Measurements from ENCODE around the gene KCNA2. TPM values are rescaled to one million over a fixed set of nuclear protein-coding genes. Genes with fewer than 3 reads are reported as not detected.

KCNA2 gene
- total and polyA plus RNA-seq, 7 donors: 0.05 to 1.1 (median 0.40) TPM

DNA sequence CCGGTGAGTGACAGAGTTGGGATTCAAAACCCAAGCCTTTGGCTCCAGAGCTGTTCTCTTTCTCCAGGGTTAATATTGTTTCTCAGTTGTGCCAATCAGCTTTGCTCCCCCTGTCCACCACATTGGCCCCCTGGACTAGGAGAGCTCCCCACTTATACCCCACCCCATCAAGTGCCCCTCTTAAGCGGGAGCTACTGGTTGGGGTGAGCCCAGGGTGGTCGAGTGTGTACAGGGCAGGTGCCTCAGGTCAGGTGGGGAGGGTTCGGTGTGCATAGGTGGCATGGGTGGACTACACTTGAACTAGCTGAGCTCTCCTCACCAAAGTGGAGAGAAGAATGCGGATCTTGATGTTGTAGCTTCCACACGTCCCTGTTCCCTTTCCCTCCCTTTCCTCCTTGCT is 14.2 kb downstream of the KCNA2 start:
- H3K27me3 ChIP-seq (ENCODE audit: insufficient read depth in 3 of 3, low read length in 2 of 3): peaks cover 0 to 2% (median 0%) of the 10 kb centered on the region in 3 donors
- TF ChIP-seq, protein P1, sequence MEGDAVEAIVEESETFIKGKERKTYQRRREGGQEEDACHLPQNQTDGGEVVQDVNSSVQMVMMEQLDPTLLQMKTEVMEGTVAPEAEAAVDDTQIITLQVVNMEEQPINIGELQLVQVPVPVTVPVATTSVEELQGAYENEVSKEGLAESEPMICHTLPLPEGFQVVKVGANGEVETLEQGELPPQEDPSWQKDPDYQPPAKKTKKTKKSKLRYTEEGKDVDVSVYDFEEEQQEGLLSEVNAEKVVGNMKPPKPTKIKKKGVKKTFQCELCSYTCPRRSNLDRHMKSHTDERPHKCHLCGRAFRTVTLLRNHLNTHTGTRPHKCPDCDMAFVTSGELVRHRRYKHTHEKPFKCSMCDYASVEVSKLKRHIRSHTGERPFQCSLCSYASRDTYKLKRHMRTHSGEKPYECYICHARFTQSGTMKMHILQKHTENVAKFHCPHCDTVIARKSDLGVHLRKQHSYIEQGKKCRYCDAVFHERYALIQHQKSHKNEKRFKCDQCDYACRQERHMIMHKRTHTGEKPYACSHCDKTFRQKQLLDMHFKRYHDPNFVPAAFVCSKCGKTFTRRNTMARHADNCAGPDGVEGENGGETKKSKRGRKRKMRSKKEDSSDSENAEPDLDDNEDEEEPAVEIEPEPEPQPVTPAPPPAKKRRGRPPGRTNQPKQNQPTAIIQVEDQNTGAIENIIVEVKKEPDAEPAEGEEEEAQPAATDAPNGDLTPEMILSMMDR (IDR thresholded peaks at IDR 0.05): no peak
- H3K36me3 ChIP-seq (ENCODE audit: insufficient read depth in 1 of 2, low read depth in 1 of 2): no peaks in the 10 kb centered on the region
- DNase-seq (no peak), ATAC-seq (no peak)
- H3K4me3 ChIP-seq: no peak overlapping the region
- H3K4me1 ChIP-seq: no peaks in the 10 kb centered on the region
- H3K27ac ChIP-seq: no peak overlapping the region
- 80 to 89% (median 84%) methylated on average over 6 of the region's 6 CpGs for WGBS, 3 donors
- intact Hi-C loops (cut with DNase I): no loop called here
- no peaks in the 10 kb centered on the region for H3K9me3 ChIP-seq

DNA sequence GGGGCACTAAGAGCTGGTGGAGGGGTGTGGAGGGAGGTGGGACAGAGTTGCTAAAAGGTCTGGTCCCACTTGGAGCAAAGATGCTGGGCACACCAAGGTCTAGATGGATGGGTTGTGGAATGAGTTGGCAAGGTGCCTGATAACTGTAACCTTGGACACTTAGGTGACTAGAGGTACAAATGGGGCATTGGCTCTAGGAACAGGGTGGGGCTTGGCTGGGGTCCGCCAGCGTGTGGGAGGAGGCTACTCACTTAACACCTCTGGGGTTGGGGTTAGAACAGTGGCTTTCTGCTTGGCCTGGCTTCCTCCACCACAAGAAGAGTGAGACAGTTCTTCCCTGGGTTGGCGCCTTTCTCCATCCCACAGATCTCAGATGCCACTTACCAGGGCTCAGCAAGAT is 17.2 kb downstream of the KCNA2 start:
- no peaks in the 10 kb centered on the region for H3K9me3 ChIP-seq
- ATAC-seq (no peak), DNase-seq (no peak)
- H3K4me3 ChIP-seq: no peak overlapping the region
- TF ChIP-seq, protein P1 (IDR thresholded peaks at IDR 0.05): no peak
- WGBS, 3 donors: 77 to 85% (median 78%) methylated on average over 3 of the region's 3 CpGs
- intact Hi-C loops (cut with DNase I): no loop called here
- H3K27me3 ChIP-seq (ENCODE audit: insufficient read depth in 3 of 3, low read length in 2 of 3): no peaks in the 10 kb centered on the region
- no peak overlapping the region for H3K27ac ChIP-seq
- H3K4me1 ChIP-seq: no peaks in the 10 kb centered on the region
- H3K36me3 ChIP-seq (ENCODE audit: insufficient read depth in 1 of 2, low read depth in 1 of 2): no peaks in the 10 kb centered on the region

DNA sequence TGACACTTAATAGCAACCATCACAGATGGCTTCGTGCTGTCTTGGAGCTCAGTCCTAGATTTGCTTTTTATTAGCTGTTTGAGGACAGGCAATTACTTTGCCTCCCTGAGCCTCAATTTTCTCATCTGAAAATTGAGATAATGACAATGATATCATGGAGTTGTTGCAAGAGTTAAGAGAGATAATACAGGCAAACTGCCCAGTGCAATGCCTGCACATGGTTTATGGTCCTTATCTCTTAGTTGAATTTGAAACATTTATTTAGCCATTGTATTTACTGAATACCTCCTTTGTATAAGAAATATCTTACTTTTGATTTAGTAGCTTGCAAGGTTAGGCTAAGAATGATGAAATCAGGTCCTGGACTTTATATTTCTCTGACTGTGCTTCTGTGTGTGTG is 17.7 kb downstream of the KCNA2 start:
- ATAC-seq (no peak), DNase-seq (no peak)
- H3K27me3 ChIP-seq (ENCODE audit: insufficient read depth in 3 of 3, low read length in 2 of 3): no peaks in the 10 kb centered on the region

DNA sequence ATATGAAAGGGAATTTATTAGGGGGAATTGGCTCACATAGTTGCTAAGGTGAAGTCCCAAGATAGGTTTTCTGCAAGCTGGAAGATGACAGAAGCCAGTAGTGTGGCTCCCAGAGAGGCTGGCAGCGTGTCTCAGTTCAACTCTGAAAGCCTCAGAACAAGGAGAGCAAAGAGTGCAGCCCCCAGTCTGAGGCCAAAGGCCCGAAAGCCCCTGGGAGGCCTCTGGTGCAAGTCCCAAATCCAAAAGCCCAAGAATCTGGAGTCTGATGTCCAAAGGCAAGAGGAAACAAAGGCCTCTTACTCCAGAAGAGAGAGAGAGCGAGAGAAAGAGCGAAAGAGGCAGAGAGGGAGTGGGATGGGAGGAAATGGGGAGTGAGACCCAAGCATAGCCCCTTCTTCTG is 18.3 kb downstream of the KCNA2 start:
- DNase-seq: no peak
- WGBS, 3 donors: 79 to 89% (median 89%) methylated on average over 4 of the region's 4 CpGs
- Histone ChIP-seq H3K4me3 (no peak overlapping the region), H3K27ac (no peak overlapping the region), H3K4me1 (no peaks in the 10 kb centered on the region), H3K36me3 (ENCODE audit: insufficient read depth in 1 of 2, low read depth in 1 of 2) (no peaks in the 10 kb centered on the region), H3K27me3 (ENCODE audit: insufficient read depth in 3 of 3, low read length in 2 of 3) (no peaks in the 10 kb centered on the region), H3K9me3 (no peaks in the 10 kb centered on the region)
- intact Hi-C loops (cut with DNase I): no loop called here
- TF ChIP-seq, protein P1 (IDR thresholded peaks at IDR 0.05): no peak
- ATAC-seq: no peak

More for the DNA sequence above, 17.7 kb downstream of the KCNA2 start:
- intact Hi-C loops (cut with DNase I): no loop called here
- TF ChIP-seq, protein P1 (IDR thresholded peaks at IDR 0.05): no peak
- no peak overlapping the region for H3K27ac ChIP-seq
- H3K4me3 ChIP-seq: no peak overlapping the region
- no peaks in the 10 kb centered on the region for H3K9me3 ChIP-seq
- H3K4me1 ChIP-seq: no peaks in the 10 kb centered on the region
- 61 to 67% (median 62%) methylated on average over 1 of the region's 1 CpG for WGBS, 3 donors
- no peaks in the 10 kb centered on the region for H3K36me3 ChIP-seq (ENCODE audit: insufficient read depth in 1 of 2, low read depth in 1 of 2)

DNA sequence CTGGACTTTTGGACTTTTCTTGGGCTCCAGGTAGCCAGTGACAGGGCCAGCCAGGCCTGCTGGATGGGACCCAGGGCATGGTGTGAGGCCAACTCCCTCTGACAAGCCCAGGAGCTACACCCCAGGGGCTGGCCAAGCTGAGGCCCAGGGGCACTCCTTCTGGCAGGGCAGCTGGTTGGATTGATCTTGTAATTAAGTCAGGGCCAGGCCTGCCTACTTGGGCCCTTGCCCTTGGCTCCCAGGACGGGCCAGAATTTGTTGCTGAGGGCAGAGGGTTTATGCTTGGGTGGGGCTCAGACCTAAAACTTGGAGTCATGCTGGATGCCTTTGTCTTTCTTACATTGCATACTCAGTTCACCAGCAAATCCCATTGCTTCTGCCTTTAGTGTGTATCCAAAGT is 20.7 kb downstream of the KCNA2 start:
- ATAC-seq: no peak
- 73 to 78% (median 76%) methylated on average over 1 of the region's 1 CpG for WGBS, 3 donors
- H3K4me3 ChIP-seq: no peak overlapping the region
- no peaks in the 10 kb centered on the region for H3K36me3 ChIP-seq (ENCODE audit: insufficient read depth in 1 of 2, low read depth in 1 of 2)
- DNase-seq: no peak
- TF ChIP-seq, protein P1 (IDR thresholded peaks at IDR 0.05): no peak
- intact Hi-C loops (cut with DNase I): no loop called here
- no peak overlapping the region for H3K27ac ChIP-seq
- H3K4me1 ChIP-seq: no peaks in the 10 kb centered on the region
- no peaks in the 10 kb centered on the region for H3K27me3 ChIP-seq (ENCODE audit: insufficient read depth in 3 of 3, low read length in 2 of 3)
- H3K9me3 ChIP-seq: no peaks in the 10 kb centered on the region

Measured in psoas muscle (tissue), 8 donors.